K562 (cell line): Measurements from ENCODE around the gene SPNS2. TPM values are rescaled to one million over a fixed set of nuclear protein-coding genes. Genes with fewer than 3 reads are reported as not detected.

Source experiments
- ATAC-seq: fragments of 200-7000 bp; cut with Tn5 transposase; 3 replicates; pipeline ENCODE4 v1.9.1; 2020; ENCODE audit warnings: moderate library complexity
- BruUV-seq: library from RNA; stranded (reverse); fragments of 400-500 nt; replicated peaks from 2 replicates; lab custom pipeline; 2021; lab: Mats Ljungman, UMichigan
- CTCF ChIA-PET: fragments of 300-600 bp; formaldehyde crosslinking; extraction: SDS; loops from one replicate; lab custom pipeline; 2021; ENCODE audit warnings: low intra/inter-chr PET ratio; lab: Yijun Ruan, JAX
- POLR2A ChIA-PET: fragments of 300-600, 350-650 bp; sonication (Branson Sonifier 250); formaldehyde crosslinking; extraction: SDS; loops from one replicate; lab custom pipeline; 2021; ENCODE audit warnings: antibody characterized with exemption, inconsistent platforms; lab: Yijun Ruan, JAX
- DNase-seq, 4 experiments: peaks; one replicate each; pipeline versions ENCODE4 v3.0.0 to v3.0.0-alpha.2; 2011 to 2018; ENCODE audit warnings: low spot score in 3 of 4, mixed read lengths in 3 of 4; ENCODE audit errors: extremely low read depth in 1 of 4
- FAIRE-seq: peaks from 2 replicates; lab custom pipeline; 2011; peaks lifted over from hg19 to GRCh38; lab: Jason Lieb, UNC
- H2AFZ ChIP-seq: 2 replicates; pipeline ENCODE4 v1.6.0; 2011; ENCODE audit warnings: low read depth, low read length, control low read depth, inconsistent platforms
- H3K27ac ChIP-seq: fragments of 200-600 bp; 3 replicates; pipeline ENCODE4 v1.8.0; 2011; ENCODE audit warnings: low read depth, mild to moderate bottlenecking, control low read depth, inconsistent platforms, low read length, moderate library complexity, mixed read lengths; ENCODE audit errors: extremely low read depth
- H3K27me3 ChIP-seq, 2 experiments: fragments of 300-600 bp in 1 of 2; 2 replicates in 1 of 2; 3 replicates in 1 of 2; pipeline versions ENCODE4 v1.6.0 to v1.8.0; 2011; ENCODE audit warnings: inconsistent platforms in 2 of 2, low read length in 2 of 2, mild to moderate bottlenecking in 1 of 2, mixed read lengths in 1 of 2, moderate library complexity in 1 of 2; ENCODE audit not compliant: control insufficient read depth in 2 of 2, insufficient read depth in 2 of 2
- H3K36me3 ChIP-seq: fragments of 300-600 bp; 3 replicates; pipeline ENCODE4 v1.8.0; 2011; ENCODE audit warnings: mild to moderate bottlenecking, low read length, inconsistent platforms; ENCODE audit not compliant: control insufficient read depth, insufficient read depth
- H3K4me1 ChIP-seq, 2 experiments: fragments of 200-600 bp in 1 of 2; replicated peaks in 1 of 2; 2 replicates in 1 of 2; 3 replicates in 1 of 2; pipeline versions ENCODE4 v1.5.1 to v1.8.0; 2011; ENCODE audit warnings: inconsistent platforms in 2 of 2, low read length in 2 of 2, mild to moderate bottlenecking in 1 of 2, mixed read lengths in 1 of 2, moderate library complexity in 1 of 2; ENCODE audit not compliant: control insufficient read depth in 2 of 2, insufficient read depth in 2 of 2
- H3K4me2 ChIP-seq: 2 replicates; pipeline ENCODE4 v1.6.1; 2011; ENCODE audit warnings: low read length, control low read depth, inconsistent platforms, mixed read lengths; ENCODE audit not compliant: insufficient read depth
- H3K4me3 ChIP-seq: fragments of 200-600 bp; sonication (generic), shearing (Covaris generic); 2 replicates; pipeline ENCODE4 v1.5.1; 2016; ENCODE audit warnings: control low read depth, inconsistent platforms
- H3K79me2 ChIP-seq: fragments of 200-600 bp; 3 replicates; pipeline ENCODE4 v1.8.0; 2011; ENCODE audit warnings: low read length, inconsistent platforms; ENCODE audit not compliant: control insufficient read depth, insufficient read depth
- H3K9ac ChIP-seq, 2 experiments: 2 replicates each; pipeline versions ENCODE4 v1.6.0 to v1.6.1; 2011; ENCODE audit warnings: low read depth in 2 of 2, low read length in 2 of 2, control low read depth in 1 of 2, inconsistent platforms in 1 of 2, mild to moderate bottlenecking in 1 of 2, mixed read lengths in 1 of 2; ENCODE audit not compliant: insufficient read depth in 1 of 2
- H3K9me1 ChIP-seq: one replicate; pipeline ENCODE4 v1.6.0; 2011; ENCODE audit warnings: inconsistent platforms, mild to moderate bottlenecking, low read length, moderate library complexity; ENCODE audit not compliant: control insufficient read depth, insufficient read depth
- H3K9me3 ChIP-seq: replicated peaks from 2 replicates; pipeline ENCODE4 v1.5.1; 2011; ENCODE audit warnings: low read depth, low read length, inconsistent platforms; ENCODE audit not compliant: control insufficient read depth, insufficient read depth
- H4K20me1 ChIP-seq: replicated peaks from 2 replicates; pipeline ENCODE4 v1.6.1; 2011; ENCODE audit warnings: low read length, inconsistent platforms, mixed read lengths; ENCODE audit not compliant: control insufficient read depth, insufficient read depth
- CEBPB ChIP-seq: fragments of 450-650 bp; IDR thresholded peaks from 2 replicates; pipeline ENCODE4 v1.6.1; 2016; ENCODE audit warnings: missing genetic modification characterization, missing compliant biosample characterization
- ELF4 ChIP-seq: fragments of 450-650 bp; formaldehyde crosslinking; IDR thresholded peaks from 2 replicates; pipeline ENCODE4 v1.4.0; 2022; ENCODE audit warnings: missing genetic modification characterization
- HES1 ChIP-seq: fragments of 450-650 bp; IDR thresholded peaks from 2 replicates; pipeline ENCODE4 v1.6.1; 2016; ENCODE audit warnings: low read depth, mild to moderate bottlenecking, moderate library complexity
- IRF2 ChIP-seq: sonication (generic); formaldehyde crosslinking; IDR thresholded peaks from 2 replicates; pipeline ENCODE4 v1.8.1; 2022; ENCODE audit warnings: mild to moderate bottlenecking, missing genetic modification reagents
- MBD2 ChIP-seq: sonication (generic); IDR thresholded peaks from 2 replicates; pipeline ENCODE4 v1.6.1; 2016; ENCODE audit warnings: low read depth, borderline replicate concordance
- MCM2 ChIP-seq: fragments of 450-650 bp; IDR thresholded peaks from 2 replicates; pipeline ENCODE4 v1.6.1; 2017; ENCODE audit warnings: low read depth, mild to moderate bottlenecking
- OTX1 ChIP-seq: fragments of 450-650 bp; formaldehyde crosslinking; IDR thresholded peaks from 2 replicates; pipeline ENCODE4 v1.4.0; 2022; ENCODE audit warnings: mild to moderate bottlenecking
- PTTG1 ChIP-seq: fragments of 450-650 bp; IDR thresholded peaks from 2 replicates; pipeline ENCODE4 v1.6.1; 2016; ENCODE audit warnings: low read depth, mild to moderate bottlenecking, missing genetic modification characterization, missing compliant biosample characterization
- ZBTB33 ChIP-seq: sonication (generic); formaldehyde crosslinking; IDR thresholded peaks from 2 replicates; pipeline ENCODE4 v1.8.1; 2023; ENCODE audit warnings: mild to moderate bottlenecking, missing genetic modification reagents
- ZNF639 ChIP-seq, 2 experiments: fragments of 200-800 bp in 1 of 2; sonication (Bioruptor generic) in 1 of 2; sonication (generic) in 1 of 2; formaldehyde crosslinking in 1 of 2; IDR thresholded peaks in 1 of 2; conservative IDR thresholded peaks in 1 of 2; 2 replicates each; pipeline versions ENCODE4 v1.5.0 to v1.6.1; 2016 to 2020; ENCODE audit warnings: missing compliant biosample characterization in 1 of 2, missing genetic modification characterization in 1 of 2, missing genetic modification reagents in 1 of 2
- ZNF764 ChIP-seq: fragments of 250-450 bp; sonication (Bioruptor Pico); IDR thresholded peaks from 2 replicates; pipeline ENCODE4 v1.4.0; 2020; ENCODE audit warnings: low read depth, mild to moderate bottlenecking, moderate library complexity
- WGBS: fragments of 100-300 bp; shearing (Covaris generic); methylation state at CpG from one replicate; pipeline ENCODE4 v1.1.6; 2016; ENCODE audit warnings: low coverage, mixed read lengths; ENCODE audit not compliant: insufficient coverage; ENCODE audit errors: missing lambda C conversion rate; 5-methylcytosine and 5-hydroxymethylcytosine counted together
- in situ Hi-C: fragments of 300-500 bp; cut with MboI; formaldehyde crosslinking; loops from 4 replicates; pipeline ENCODE4 v1.15.0; 2018; ENCODE audit warnings: inconsistent platforms, mixed read lengths
- intact Hi-C: fragments of 100-400 bp; cut with micrococcal nuclease; formaldehyde crosslinking; loops from 2 replicates; pipeline ENCODE4 v1.14.2; 2022
- polyA plus RNA-seq, 8 experiments: library from polyadenylated mRNA; depleted of rRNA in 4 of 8; stranded (reverse) in 5 of 8; unstranded in 3 of 8; fragments of >200 nt; fragmentation: Nextera tagmentation in 2 of 8; fragmentation: Illumina TruSeq in 1 of 8; extraction: Ambion mirVana in 2 of 8; extraction: Trizol in 1 of 8; gene quantifications; 2 replicates each; pipeline versions ENCODE4 v1.2.1 to v1.2.3, GENCODE V29; 2011 to 2014; ENCODE audit warnings: inconsistent platforms in 1 of 8, missing spikeins in 1 of 8
- total RNA-seq, 7 experiments: library from RNA; depleted of rRNA in 6 of 7; stranded (reverse); fragments of >200 nt in 6 of 7; fragmentation: Illumina TruSeq in 2 of 7; extraction: Trizol in 2 of 7; gene quantifications; 2 replicates each; pipeline versions ENCODE4 v1.2.1 to v1.2.3, GENCODE V29; 2011 to 2021; ENCODE audit warnings: low replicate concordance in 1 of 7

Gene SPNS2
- total and polyA plus RNA-seq, 9 of the 15 experiments (the other 6 are each of a cell fraction or from before 2014, with no cell fraction given) = 0.06 TPM; not detected in 8

- WGBS = 16% methylated on average over 8 of the region's 8 CpGs
- H3K9me1 ChIP-seq = no peaks in the 10 kb centered on the region
- H3K36me3 ChIP-seq = no peaks in the 10 kb centered on the region
- no peak overlapping the region for H2AFZ ChIP-seq
- TF ChIP-seq IRF2 (CRISPR knock-in tag) = no peak
- TF ChIP-seq ELF4 (CRISPR knock-in tag) = no peak
- no peak for TF ChIP-seq MBD2
- TF ChIP-seq OTX1 (CRISPR knock-in tag) = no peak
- TF ChIP-seq PTTG1 (tag) = no peak
- TF ChIP-seq ZNF764 (CRISPR knock-in tag) = no peak
- TF ChIP-seq ZNF639 (CRISPR knock-in tag; conservative IDR thresholded peaks at IDR 0.05 in 1 of 2, IDR thresholded peaks at IDR 0.05 in 1 of 2) = no peak
- TF ChIP-seq CEBPB = no peak
- TF ChIP-seq HES1 = no peak
- TF ChIP-seq ZBTB33 (CRISPR knock-in tag) = no peak
- no peak for TF ChIP-seq MCM2
- TF ChIP-seq, all 486 proteins: peak for 0
- DNase-seq (no peak), FAIRE-seq (no peak), ATAC-seq (no peak)
- Histone ChIP-seq H3K9ac (no peak overlapping the region), H3K4me1 (peaks cover 0 to 8% of the 10 kb centered on the region in 2 experiments; a peak in 2 of 5 replicates), H3K4me3 (no peak overlapping the region), H3K27ac (no peak overlapping the region), H4K20me1 (no peaks in the 10 kb centered on the region), H3K79me2 (no peaks in the 10 kb centered on the region), H3K9me3 (no peaks in the 10 kb centered on the region), H3K4me2 (no peak overlapping the region), H3K27me3 (peaks cover 15 to 63% of the 10 kb centered on the region in 2 experiments; a peak in 4 of 5 replicates)
- intact Hi-C loops (no loop called here), in situ Hi-C loops (no loop called here)
- BruUV-seq = no TSS peak
- POLR2A ChIA-PET = no interaction called here
- CTCF ChIA-PET = no interaction called here
These were observed 22.4 kb downstream of the SPNS2 start for GRCh38 chr17:4520894-4521600.
